B cell (primary cell): Measurements from ENCODE around the gene IL17REL. TPM values are rescaled to one million over a fixed set of nuclear protein-coding genes. Genes with fewer than 3 reads are reported as not detected.

Experiments used
- ATAC-seq: fragments of 200-7000 bp; cut with Tn5 transposase; one replicate; pipeline ENCODE4 v1.10.0; 2021; ENCODE audit warnings: low read depth, mild to moderate bottlenecking, moderate number of reproducible peaks, moderate library complexity
- CTCF ChIA-PET: fragments of 350-600 bp; sonication (Branson Sonifier 250); formaldehyde crosslinking; loops from one replicate; lab custom pipeline; 2021; ENCODE audit warnings: antibody characterized with exemption, inconsistent platforms; lab: Charles Lee
- POLR2A ChIA-PET: fragments of 350-600 bp; sonication (Branson Sonifier 250); formaldehyde crosslinking; loops from one replicate; lab custom pipeline; 2021; ENCODE audit warnings: antibody characterized with exemption; lab: Charles Lee
- DNase-seq: peaks from one replicate; pipeline ENCODE4 v3.0.0; 2013
- H2AFZ ChIP-seq: 2 replicates; pipeline ENCODE4 v1.6.1; 2012; ENCODE audit warnings: mild to moderate bottlenecking, low read depth, low read length; ENCODE audit not compliant: insufficient read depth, poor library complexity, severe bottlenecking
- H3K27ac ChIP-seq, 2 donors: 1 replicate in 1 of 2; 2 replicates in 1 of 2; pipeline ENCODE4 v1.5.1; 2012 to 2013; ENCODE audit warnings: low read length in 2 of 2, mild to moderate bottlenecking in 2 of 2, moderate library complexity in 1 of 2
- H3K27me3 ChIP-seq, 4 experiments: fragments of 200-600 bp in 1 of 4; sonication (generic) in 1 of 4; replicated peaks in 1 of 4; 1 replicate in 2 of 4; 2 replicates in 2 of 4; pipeline versions ENCODE4 v1.6.1 to v1.7.0; 2013 to 2016; ENCODE audit warnings: low read length in 3 of 4, mild to moderate bottlenecking in 2 of 4, mixed read lengths in 1 of 4, moderate library complexity in 1 of 4; ENCODE audit not compliant: insufficient read depth in 4 of 4, control insufficient read depth in 3 of 4; ENCODE audit errors: control extremely low read depth in 1 of 4
- H3K36me3 ChIP-seq, 2 experiments: replicated peaks in 1 of 2; 1 replicate in 1 of 2; 2 replicates in 1 of 2; pipeline versions ENCODE4 v1.6.1 to v1.7.1; 2013; ENCODE audit warnings: low read length in 1 of 2; ENCODE audit not compliant: insufficient read depth in 2 of 2, control insufficient read depth in 1 of 2; ENCODE audit errors: control extremely low read depth in 1 of 2, extremely low read depth in 1 of 2
- H3K4me1 ChIP-seq, 2 donors: fragments of 200-600 bp in 1 of 2; sonication (generic) in 1 of 2; 1 replicate in 1 of 2; 2 replicates in 1 of 2; pipeline versions ENCODE4 v1.5.1 to v1.6.1; 2013 to 2017; ENCODE audit warnings: low read length in 2 of 2; ENCODE audit not compliant: control insufficient read depth in 2 of 2, insufficient read depth in 2 of 2
- H3K4me2 ChIP-seq: replicated peaks from 2 replicates; pipeline ENCODE3; 2012; ENCODE audit warnings: mild to moderate bottlenecking, low read depth, low read length; ENCODE audit not compliant: poor library complexity, severe bottlenecking
- H3K4me3 ChIP-seq, 5 experiments: fragments of 200-600 bp in 1 of 5; sonication (generic) in 1 of 5; 1 replicate in 3 of 5; 2 replicates in 2 of 5; pipeline versions ENCODE4 v1.5.1 to v1.7.0; 2011 to 2016; ENCODE audit warnings: low read length in 4 of 5, mild to moderate bottlenecking in 4 of 5, low read depth in 2 of 5, control low read depth in 1 of 5, moderate library complexity in 1 of 5; ENCODE audit not compliant: insufficient read depth in 1 of 5; ENCODE audit errors: control extremely low read depth in 1 of 5, extremely low read depth in 1 of 5
- H3K79me2 ChIP-seq: fragments of 200-600 bp; sonication (generic); one replicate; pipeline ENCODE4 v1.6.0; 2016; ENCODE audit warnings: low read length; ENCODE audit not compliant: control insufficient read depth, insufficient read depth
- H3K9ac ChIP-seq: fragments of 200-600 bp; sonication (generic); 2 replicates; pipeline ENCODE4 v1.6.1; 2017; ENCODE audit warnings: mild to moderate bottlenecking, low read length, moderate library complexity
- H3K9me3 ChIP-seq, 3 donors: one replicate each; pipeline versions ENCODE4 v1.6.1 to v1.7.1; 2013; ENCODE audit warnings: low read length in 2 of 3; ENCODE audit not compliant: control insufficient read depth in 2 of 3, insufficient read depth in 1 of 3; ENCODE audit errors: control extremely low read depth in 1 of 3
- H4K20me1 ChIP-seq: 2 replicates; pipeline ENCODE4 v1.6.0; 2012; ENCODE audit warnings: mild to moderate bottlenecking, low read length; ENCODE audit not compliant: insufficient read depth, control insufficient read depth, poor library complexity, severe bottlenecking
- H3K27ac Mint-ChIP-seq: one replicate; pipeline ENCODE4 v1.8.0; 2021; ENCODE audit warnings: mixed read lengths
- H3K27me3 Mint-ChIP-seq: one replicate; pipeline ENCODE4 v1.8.0; 2021; ENCODE audit warnings: mixed read lengths
- H3K4me1 Mint-ChIP-seq: one replicate; pipeline ENCODE4 v1.8.0; 2021; ENCODE audit warnings: mixed read lengths
- H3K4me3 Mint-ChIP-seq: one replicate; pipeline ENCODE4 v1.8.0; 2021; ENCODE audit warnings: mixed read lengths
- H3K9me3 Mint-ChIP-seq: one replicate; pipeline ENCODE4 v1.8.0; 2022; ENCODE audit warnings: mixed read lengths; ENCODE audit not compliant: insufficient read depth
- EZH2 ChIP-seq: IDR thresholded peaks from 2 replicates; pipeline ENCODE4 v1.6.1; 2012; ENCODE audit warnings: borderline replicate concordance, low read depth, mild to moderate bottlenecking, moderate library complexity, low read length; ENCODE audit not compliant: insufficient read depth, poor library complexity, severe bottlenecking
- WGBS: methylation state at CpG from one replicate; pipeline ENCODE4 v1.1.5; 2013; ENCODE audit warnings: missing lambda C conversion rate; ENCODE audit not compliant: insufficient coverage; 5-methylcytosine and 5-hydroxymethylcytosine counted together
- intact Hi-C: fragments of 100-400 bp; cut with micrococcal nuclease; formaldehyde crosslinking; loops from one replicate; pipeline ENCODE4 v1.10.0; 2022
- polyA plus RNA-seq: library from polyadenylated mRNA; depleted of rRNA; stranded (reverse); fragments of >200 nt; gene quantifications from 2 replicates; pipeline ENCODE4 v1.2.3, GENCODE V29; 2012
- total RNA-seq, 2 donors: library from RNA; stranded (reverse); fragments of 120-200 nt in 1 of 2; gene quantifications; 1 replicate in 1 of 2; 2 replicates in 1 of 2; pipeline versions ENCODE4 v1.2.3 to v1.2.4, GENCODE V29; 2013 to 2022
- TF ChIP-seq, protein P1 (sequence below): fragments of 200-600 bp; IDR thresholded peaks from one replicate; pipeline ENCODE4 v1.8.0; 2022; ENCODE audit warnings: antibody characterized with exemption, mild to moderate bottlenecking

IL17REL gene
- total and polyA plus RNA-seq, 2 donors (not counting 1 experiment from before 2014, with no cell fraction given): 0.09 to 0.10 TPM

DNA sequence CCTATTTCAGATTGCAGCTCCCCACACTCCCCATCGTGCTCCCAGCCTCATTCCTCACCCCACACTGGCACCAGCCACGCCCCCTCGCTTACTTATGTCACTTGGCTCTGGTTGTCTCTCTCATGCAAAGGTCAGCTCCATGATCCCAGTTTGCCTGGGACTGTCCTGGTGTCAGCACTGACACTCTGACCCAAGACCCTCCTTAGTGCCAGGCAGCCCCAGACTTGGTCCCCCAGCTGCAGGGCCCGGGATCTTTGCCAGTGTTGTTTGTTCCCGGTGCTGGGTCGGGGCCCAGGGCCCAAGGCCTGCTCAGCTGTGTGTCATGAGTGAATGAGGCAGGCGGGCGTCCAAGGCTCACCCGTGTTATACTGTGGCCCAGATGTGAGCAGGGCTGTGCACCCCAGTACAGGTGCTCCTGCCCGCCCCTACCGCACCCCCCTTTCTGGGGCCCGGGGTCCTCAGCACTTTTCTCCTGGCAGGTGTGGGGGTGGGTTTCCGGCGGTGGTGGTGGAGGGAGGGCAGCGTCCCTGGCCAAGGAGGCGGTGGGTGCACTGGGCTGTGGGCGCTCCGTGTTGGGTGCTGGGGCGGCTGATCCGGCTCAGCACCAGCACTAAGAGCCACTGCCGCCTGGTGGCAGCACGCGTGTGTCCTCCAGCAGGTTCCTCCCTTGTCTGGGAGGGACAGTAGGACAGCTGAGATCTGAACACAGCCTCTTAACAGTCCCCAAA is 19.5 kb downstream of the IL17REL start:
- WGBS: 35% methylated on average over 22 of the region's 23 CpGs
- H3K27ac ChIP-seq: no peak overlapping the region
- H3K27me3 Mint-ChIP-seq: no peaks in the 10 kb centered on the region
- DNase-seq (peak; percentile 82), ATAC-seq (peak; percentile 96)
- peak overlapping the region; percentile 82 for H3K27ac Mint-ChIP-seq
- no peaks in the 10 kb centered on the region for H3K27me3 ChIP-seq
- peaks cover 11 to 24% of the 10 kb centered on the region in 2 donors for H3K4me1 ChIP-seq
- no peaks in the 10 kb centered on the region for H3K79me2 ChIP-seq
- H3K4me3 Mint-ChIP-seq: peak overlapping the region; percentile 51
- peak overlapping the region; percentile 69 for H2AFZ ChIP-seq
- H3K4me3 ChIP-seq: no peak overlapping the region
- peaks cover 1 to 14% (median 9%) of the 10 kb centered on the region in 3 donors for H3K9me3 ChIP-seq
- ChIA-PET CTCF (interaction anchor here (0.7 to 5.6 kb wide), 13 partner anchors 12 to 66 kb away, joined by 3 to 68 read pairs (median 6); partner anchors contain the start of gene PIM3), POLR2A (interaction anchor here (0.6 to 2.8 kb wide), 6 partner anchors 16 to 63 kb away, joined by 3 to 16 read pairs (median 5); no protein-coding TSS in a partner anchor)
- TF ChIP-seq EZH2: no peak
- TF ChIP-seq, protein P1, sequence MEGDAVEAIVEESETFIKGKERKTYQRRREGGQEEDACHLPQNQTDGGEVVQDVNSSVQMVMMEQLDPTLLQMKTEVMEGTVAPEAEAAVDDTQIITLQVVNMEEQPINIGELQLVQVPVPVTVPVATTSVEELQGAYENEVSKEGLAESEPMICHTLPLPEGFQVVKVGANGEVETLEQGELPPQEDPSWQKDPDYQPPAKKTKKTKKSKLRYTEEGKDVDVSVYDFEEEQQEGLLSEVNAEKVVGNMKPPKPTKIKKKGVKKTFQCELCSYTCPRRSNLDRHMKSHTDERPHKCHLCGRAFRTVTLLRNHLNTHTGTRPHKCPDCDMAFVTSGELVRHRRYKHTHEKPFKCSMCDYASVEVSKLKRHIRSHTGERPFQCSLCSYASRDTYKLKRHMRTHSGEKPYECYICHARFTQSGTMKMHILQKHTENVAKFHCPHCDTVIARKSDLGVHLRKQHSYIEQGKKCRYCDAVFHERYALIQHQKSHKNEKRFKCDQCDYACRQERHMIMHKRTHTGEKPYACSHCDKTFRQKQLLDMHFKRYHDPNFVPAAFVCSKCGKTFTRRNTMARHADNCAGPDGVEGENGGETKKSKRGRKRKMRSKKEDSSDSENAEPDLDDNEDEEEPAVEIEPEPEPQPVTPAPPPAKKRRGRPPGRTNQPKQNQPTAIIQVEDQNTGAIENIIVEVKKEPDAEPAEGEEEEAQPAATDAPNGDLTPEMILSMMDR: peak; percentile 87
- H3K36me3 ChIP-seq: no peaks in the 10 kb centered on the region
- H3K9me3 Mint-ChIP-seq: peaks cover 5% of the 10 kb centered on the region
- peaks cover 15% of the 10 kb centered on the region for H3K4me1 Mint-ChIP-seq
- peak overlapping the region; percentile 23 for H3K9ac ChIP-seq
- intact Hi-C loops: loop anchor here (1.0 to 2.0 kb wide), 2 partner anchors 38 to 62 kb away; no protein-coding TSS in a partner anchor
- H4K20me1 ChIP-seq: no peaks in the 10 kb centered on the region
- peak overlapping the region; percentile 75 for H3K4me2 ChIP-seq
